Kidney (tissue), 14 donors: ENCODE measurements around the gene BTF3. TPM values are rescaled to one million over a fixed set of nuclear protein-coding genes. Genes with fewer than 3 reads are reported as not detected.
"Not testable (repeated sequence)": the region's sequence is repeated elsewhere in the genome, so short reads cannot be mapped to it uniquely, and the experiment has no call there.

Experiments
- DNase-seq, 5 donors: peaks; one replicate each; pipeline ENCODE4 v3.0.0-alpha.2; 2013 to 2020
- FAIRE-seq: peaks from 2 replicates; lab custom pipeline; 2012; peaks lifted over from hg19 to GRCh38; lab: Jason Lieb, UNC
- H3K27ac ChIP-seq, 2 donors: one replicate each; pipeline ENCODE4 v1.7.0; 2013; ENCODE audit warnings: low read depth in 2 of 2, low read length in 2 of 2, inconsistent platforms in 1 of 2
- H3K27me3 ChIP-seq: one replicate; pipeline ENCODE4 v1.7.1; 2013; ENCODE audit warnings: low read length, inconsistent platforms; ENCODE audit not compliant: control insufficient read depth, insufficient read depth
- H3K36me3 ChIP-seq, 3 donors: one replicate each; pipeline versions ENCODE4 v1.7.0 to v1.7.1; 2013; ENCODE audit warnings: low read length in 3 of 3, control low read depth in 1 of 3, inconsistent platforms in 1 of 3; ENCODE audit not compliant: insufficient read depth in 3 of 3, control insufficient read depth in 2 of 3
- H3K4me1 ChIP-seq, 3 donors: one replicate each; pipeline versions ENCODE4 v1.7.0 to v1.7.1; 2013; ENCODE audit warnings: low read length in 3 of 3, inconsistent platforms in 1 of 3, low read depth in 1 of 3; ENCODE audit not compliant: control insufficient read depth in 2 of 3, insufficient read depth in 2 of 3
- H3K4me3 ChIP-seq, 3 donors: one replicate each; pipeline versions ENCODE4 v1.7.0 to v1.8.1; 2013; ENCODE audit warnings: low read length in 3 of 3, control low read depth in 1 of 3, inconsistent platforms in 1 of 3
- H3K9ac ChIP-seq, 3 donors: one replicate each; pipeline versions ENCODE4 v1.7.0 to v1.7.1; 2013; ENCODE audit warnings: low read length in 3 of 3, control low read depth in 1 of 3, inconsistent platforms in 1 of 3
- H3K9me3 ChIP-seq, 3 donors: one replicate each; pipeline versions ENCODE4 v1.7.0 to v1.7.1; 2013; ENCODE audit warnings: low read length in 3 of 3, control low read depth in 1 of 3, inconsistent platforms in 1 of 3; ENCODE audit not compliant: control insufficient read depth in 2 of 3, insufficient read depth in 1 of 3
- CTCF ChIP-seq: IDR thresholded peaks from 3 replicates; pipeline ENCODE4 v1.5.1; 2012; ENCODE audit warnings: mild to moderate bottlenecking, moderate library complexity, borderline replicate concordance; ENCODE audit not compliant: insufficient read depth; ENCODE audit errors: extremely low read depth
- intact Hi-C: fragments of 100-400 bp; cut with DNase I; formaldehyde crosslinking; loops from one replicate; pipeline ENCODE4 v1.11.1; 2022
- polyA plus RNA-seq: library from polyadenylated mRNA; stranded (reverse); fragments of 350-450 nt; fragmentation: Illumina TruSeq; extraction: RNeasy Lipid Tissue Mini Kit (QIAGEN cat#74804); gene quantifications from one replicate; pipeline ENCODE4 v1.2.3, GENCODE V29; 2014; ENCODE audit warnings: low read depth, low replicate concordance; ENCODE audit not compliant: insufficient read depth
- total RNA-seq: library from RNA; stranded (reverse); fragmentation: NEBNext Ultra II Directional; extraction: Animal tissue kit (Norgen Biotek cat#: 25700); gene quantifications from one replicate; pipeline ENCODE4 v1.2.1, GENCODE V29; 2021
- donor health status: control.
- donor health status: control.
- donor health status: control.
- donor health status: control.
- donor health status: control.
- donor health status: DM: yes; HTN: yes; CAD: no.
- donor health status: Normal renal cell carcinoma (clear cell type).

The BTF3 gene
- total and polyA plus RNA-seq, 2 donors from 2014 or later, result 446 to 526 TPM

GRCh38 chr5:73452215-73452614 is 46.0 kb upstream of the BTF3 start:
- Histone ChIP-seq H3K27me3 (peaks cover 33% of the 10 kb centered on the region), H3K4me1 (peaks cover 0 to 4% (median 2%) of the 10 kb centered on the region in 3 donors), H3K9ac (no peak overlapping the region), H3K27ac (no peak overlapping the region), H3K9me3 (peaks cover 0 to 2% (median 0%) of the 10 kb centered on the region in 3 donors), H3K36me3 (no peaks in the 10 kb centered on the region), H3K4me3 (no peak overlapping the region)
- intact Hi-C loops, result loop anchor here (10.0 kb wide), 1 partner anchor 147 kb away; no protein-coding TSS in a partner anchor
- FAIRE-seq, result no peak
- no peak for DNase-seq
- no peak for TF ChIP-seq CTCF

- H3K9me3 ChIP-seq, result peaks cover 0 to 2% (median 0%) of the 10 kb centered on the region in 3 donors
- TF ChIP-seq CTCF, result peak; percentile 71
- peaks cover 28% of the 10 kb centered on the region for H3K27me3 ChIP-seq
- FAIRE-seq, result peak; percentile 37
- no peak overlapping the region for H3K4me3 ChIP-seq
- H3K36me3 ChIP-seq, result no peaks in the 10 kb centered on the region
- intact Hi-C loops, result loop anchor here (10.0 kb wide), 1 partner anchor 150 kb away; no protein-coding TSS in a partner anchor
- no peak overlapping the region for H3K9ac ChIP-seq
- DNase-seq, result peak in 4 of 5 donors; percentile 64 to 90 (median 81)
- no peak overlapping the region for H3K27ac ChIP-seq
- H3K4me1 ChIP-seq, result peaks cover 0 to 2% (median 0%) of the 10 kb centered on the region in 3 donors
Measured at GRCh38 chr5:73454379-73455036, 43.7 kb upstream of the BTF3 start.

GRCh38 chr5:73456462-73456861 is 41.8 kb upstream of the BTF3 start:
- not testable (repeated sequence) for H3K9ac ChIP-seq, H3K4me1 ChIP-seq, H3K4me3 ChIP-seq, FAIRE-seq, H3K27ac ChIP-seq, H3K36me3 ChIP-seq, H3K9me3 ChIP-seq, DNase-seq
- intact Hi-C loops, result loop anchor here (10.0 kb wide), 1 partner anchor 152 kb away; no protein-coding TSS in a partner anchor
- peaks cover 14% of the 10 kb centered on the region for H3K27me3 ChIP-seq

GRCh38 chr5:73459366-73459765 is 38.9 kb upstream of the BTF3 start:
- Histone ChIP-seq H3K36me3 (no peaks in the 10 kb centered on the region), H3K9ac (no peak overlapping the region), H3K4me1 (peaks cover 0 to 2% (median 0%) of the 10 kb centered on the region in 3 donors), H3K4me3 (no peak overlapping the region), H3K27me3 (peaks cover under 1% of the 10 kb centered on the region), H3K9me3 (no peaks in the 10 kb centered on the region), H3K27ac (no peak overlapping the region)
- intact Hi-C loops, result loop anchor here (10.0 kb wide), 1 partner anchor 155 kb away; no protein-coding TSS in a partner anchor
- no peak for DNase-seq
- FAIRE-seq, result no peak
- no peak for TF ChIP-seq CTCF
